Measurements from ENCODE around the gene FKBP15.
A peak's percentile ranks its signal among the peaks of the same experiment; 100 is the strongest.

Gene FKBP15

GRCh38 chr9:113220467-113221002 lies 542 bp downstream of the FKBP15 start:
- Histone ChIP-seq H3K36me3 (ENCODE audit: insufficient read depth, low read length) (no peaks in the 10 kb centered on the region), H3K9ac (ENCODE audit: low read depth, low read length) (peak overlapping the region; percentile 93), H3K4me1 (ENCODE audit: insufficient read depth, low read length) (no peaks in the 10 kb centered on the region; the same call in 1 of the 2 replicates), H3K9me3 (ENCODE audit: control insufficient read depth, insufficient read depth, low read length) (no peaks in the 10 kb centered on the region)

- H3K4me1 ChIP-seq (ENCODE audit: insufficient read depth, low read length), result no peaks in the 10 kb centered on the region; the same call in 1 of the 2 replicates
- H3K9ac ChIP-seq (ENCODE audit: low read depth, low read length), result peak overlapping the region; percentile 93; the same call in 1 of the 2 replicates
- H3K9me3 ChIP-seq (ENCODE audit: control insufficient read depth, insufficient read depth, low read length), result no peaks in the 10 kb centered on the region
- H3K36me3 ChIP-seq (ENCODE audit: insufficient read depth, low read length), result no peaks in the 10 kb centered on the region
Measured at GRCh38 chr9:113219969-113220368, 1.1 kb downstream of the FKBP15 start.

- no peaks in the 10 kb centered on the region for H3K9me3 ChIP-seq (ENCODE audit: control insufficient read depth, insufficient read depth, low read length)
- no peaks in the 10 kb centered on the region; the same call in 1 of the 2 replicates for H3K4me1 ChIP-seq (ENCODE audit: insufficient read depth, low read length)
- no peaks in the 10 kb centered on the region; the same call in 1 of the 2 replicates for H3K36me3 ChIP-seq (ENCODE audit: insufficient read depth, low read length)
- no peak overlapping the region for H3K9ac ChIP-seq (ENCODE audit: low read depth, low read length)
Measured at GRCh38 chr9:113219186-113219936, 1.7 kb downstream of the FKBP15 start.

GRCh38 chr9:113216406-113216805 lies 4.7 kb downstream of the FKBP15 start:
- Histone ChIP-seq H3K9ac (ENCODE audit: low read depth, low read length) (no peak overlapping the region), H3K4me1 (ENCODE audit: insufficient read depth, low read length) (no peaks in the 10 kb centered on the region; the same call in 1 of the 2 replicates), H3K36me3 (ENCODE audit: insufficient read depth, low read length) (no peaks in the 10 kb centered on the region; the same call in 1 of the 2 replicates), H3K9me3 (ENCODE audit: control insufficient read depth, insufficient read depth, low read length) (no peaks in the 10 kb centered on the region)

- Histone ChIP-seq H3K9me3 (ENCODE audit: control insufficient read depth, insufficient read depth, low read length) (no peaks in the 10 kb centered on the region), H3K4me1 (ENCODE audit: insufficient read depth, low read length) (no peaks in the 10 kb centered on the region; the same call in 1 of the 2 replicates), H3K36me3 (ENCODE audit: insufficient read depth, low read length) (no peaks in the 10 kb centered on the region; the same call in 1 of the 2 replicates), H3K9ac (ENCODE audit: low read depth, low read length) (no peak overlapping the region)
Measured at GRCh38 chr9:113215132-113215531, 5.9 kb downstream of the FKBP15 start.

GRCh38 chr9:113210815-113211214 lies 10.3 kb downstream of the FKBP15 start:
- H3K36me3 ChIP-seq (ENCODE audit: insufficient read depth, low read length), result no peaks in the 10 kb centered on the region; the same call in 1 of the 2 replicates
- H3K9ac ChIP-seq (ENCODE audit: low read depth, low read length), result no peak overlapping the region

GRCh38 chr9:113205861-113206260 lies 15.2 kb downstream of the FKBP15 start:
- no peak overlapping the region for H3K9ac ChIP-seq (ENCODE audit: low read depth, low read length)
- no peaks in the 10 kb centered on the region for H3K4me1 ChIP-seq (ENCODE audit: insufficient read depth, low read length)
- H3K9me3 ChIP-seq (ENCODE audit: control insufficient read depth, insufficient read depth, low read length), result no peaks in the 10 kb centered on the region
- peaks cover 5% of the 10 kb centered on the region for H3K36me3 ChIP-seq (ENCODE audit: insufficient read depth, low read length)

More at GRCh38 chr9:113210815-113211214, 10.3 kb downstream of the FKBP15 start:
- no peaks in the 10 kb centered on the region for H3K4me1 ChIP-seq (ENCODE audit: insufficient read depth, low read length)
- no peaks in the 10 kb centered on the region for H3K9me3 ChIP-seq (ENCODE audit: control insufficient read depth, insufficient read depth, low read length)

- H3K9me3 ChIP-seq (ENCODE audit: control insufficient read depth, insufficient read depth, low read length), result no peaks in the 10 kb centered on the region
- no peaks in the 10 kb centered on the region for H3K4me1 ChIP-seq (ENCODE audit: insufficient read depth, low read length)
- no peak overlapping the region for H3K9ac ChIP-seq (ENCODE audit: low read depth, low read length)
- H3K36me3 ChIP-seq (ENCODE audit: insufficient read depth, low read length), result peaks cover 5% of the 10 kb centered on the region
Measured at GRCh38 chr9:113205432-113205831, 15.6 kb downstream of the FKBP15 start.

- peaks cover 5% of the 10 kb centered on the region; the same call in 1 of the 2 replicates for H3K36me3 ChIP-seq (ENCODE audit: insufficient read depth, low read length)
- H3K9me3 ChIP-seq (ENCODE audit: control insufficient read depth, insufficient read depth, low read length), result no peaks in the 10 kb centered on the region
- no peak overlapping the region for H3K9ac ChIP-seq (ENCODE audit: low read depth, low read length)
- no peaks in the 10 kb centered on the region for H3K4me1 ChIP-seq (ENCODE audit: insufficient read depth, low read length)
Measured at GRCh38 chr9:113199683-113200329, 21.3 kb downstream of the FKBP15 start.

- Histone ChIP-seq H3K4me1 (ENCODE audit: insufficient read depth, low read length) (peaks cover 5% of the 10 kb centered on the region; the same call in 1 of the 2 replicates), H3K9me3 (ENCODE audit: control insufficient read depth, insufficient read depth, low read length) (no peaks in the 10 kb centered on the region), H3K9ac (ENCODE audit: low read depth, low read length) (no peak overlapping the region), H3K36me3 (ENCODE audit: insufficient read depth, low read length) (peaks cover 6% of the 10 kb centered on the region; the same call in 1 of the 2 replicates)
Measured at GRCh38 chr9:113192455-113192854, 28.6 kb downstream of the FKBP15 start.

GRCh38 chr9:113187929-113188595 lies 33.0 kb downstream of the FKBP15 start:
- Histone ChIP-seq H3K9ac (ENCODE audit: low read depth, low read length) (no peak overlapping the region), H3K4me1 (ENCODE audit: insufficient read depth, low read length) (peaks cover 5% of the 10 kb centered on the region; the same call in 1 of the 2 replicates), H3K9me3 (ENCODE audit: control insufficient read depth, insufficient read depth, low read length) (no peaks in the 10 kb centered on the region), H3K36me3 (ENCODE audit: insufficient read depth, low read length) (peaks cover 6% of the 10 kb centered on the region; the same call in 1 of the 2 replicates)

GRCh38 chr9:113186137-113186755 lies 34.8 kb downstream of the FKBP15 start:
- H3K9ac ChIP-seq (ENCODE audit: low read depth, low read length), result no peak overlapping the region
- peaks cover 6% of the 10 kb centered on the region; the same call in 1 of the 2 replicates for H3K36me3 ChIP-seq (ENCODE audit: insufficient read depth, low read length)

GRCh38 chr9:113185271-113185670 lies 35.8 kb downstream of the FKBP15 start:
- no peaks in the 10 kb centered on the region for H3K9me3 ChIP-seq (ENCODE audit: control insufficient read depth, insufficient read depth, low read length)
- H3K9ac ChIP-seq (ENCODE audit: low read depth, low read length), result no peak overlapping the region
- peaks cover 6% of the 10 kb centered on the region; the same call in 1 of the 2 replicates for H3K36me3 ChIP-seq (ENCODE audit: insufficient read depth, low read length)
- peaks cover 5% of the 10 kb centered on the region; the same call in 1 of the 2 replicates for H3K4me1 ChIP-seq (ENCODE audit: insufficient read depth, low read length)

More at GRCh38 chr9:113186137-113186755, 34.8 kb downstream of the FKBP15 start:
- Histone ChIP-seq H3K4me1 (ENCODE audit: insufficient read depth, low read length) (peaks cover 5% of the 10 kb centered on the region; the same call in 1 of the 2 replicates), H3K9me3 (ENCODE audit: control insufficient read depth, insufficient read depth, low read length) (no peaks in the 10 kb centered on the region)
